GM13976 (cell line): ENCODE measurements around the gene RAB11A.

Experiments
- DNase-seq: peaks from one replicate; pipeline ENCODE4 v3.0.0; 2012; ENCODE audit warnings: low spot score
- in situ Hi-C: fragments of 300-500 bp; cut with MboI; formaldehyde crosslinking; loops from one replicate; pipeline ENCODE4 v1.12.0; 2022; ENCODE audit warnings: low sequenced_read_pairs, mixed read lengths, inconsistent platforms; ENCODE audit not compliant: unreplicated experiment
- TF ChIP-seq, protein P1 (sequence below): IDR thresholded peaks from 2 replicates; pipeline ENCODE4 v1.5.1; 2012; ENCODE audit warnings: borderline replicate concordance, mild to moderate bottlenecking; ENCODE audit not compliant: insufficient read depth; ENCODE audit errors: extremely low read depth, missing control alignments, control extremely low read depth

RAB11A gene

DNA sequence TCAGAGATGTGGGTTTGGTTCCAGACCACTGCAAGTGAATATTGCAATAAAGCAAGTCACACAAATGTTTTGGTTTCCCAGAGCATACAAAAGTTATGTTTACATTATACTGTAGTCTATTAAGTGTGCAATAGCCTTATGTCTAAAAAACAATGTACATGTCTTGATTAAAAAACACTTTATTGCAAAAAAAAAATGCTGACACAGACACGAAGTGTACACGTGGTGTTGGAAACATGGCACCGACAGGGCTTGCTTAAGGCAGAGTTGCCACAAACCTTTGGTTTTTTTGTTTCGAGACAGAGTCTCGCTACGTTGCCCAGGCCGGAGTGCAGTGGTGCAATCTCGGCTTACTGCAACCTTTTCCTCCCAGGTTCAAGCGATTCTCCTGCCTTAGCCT is 50.1 kb downstream of the RAB11A start:
- DNase-seq: no peak
- TF ChIP-seq, protein P1, sequence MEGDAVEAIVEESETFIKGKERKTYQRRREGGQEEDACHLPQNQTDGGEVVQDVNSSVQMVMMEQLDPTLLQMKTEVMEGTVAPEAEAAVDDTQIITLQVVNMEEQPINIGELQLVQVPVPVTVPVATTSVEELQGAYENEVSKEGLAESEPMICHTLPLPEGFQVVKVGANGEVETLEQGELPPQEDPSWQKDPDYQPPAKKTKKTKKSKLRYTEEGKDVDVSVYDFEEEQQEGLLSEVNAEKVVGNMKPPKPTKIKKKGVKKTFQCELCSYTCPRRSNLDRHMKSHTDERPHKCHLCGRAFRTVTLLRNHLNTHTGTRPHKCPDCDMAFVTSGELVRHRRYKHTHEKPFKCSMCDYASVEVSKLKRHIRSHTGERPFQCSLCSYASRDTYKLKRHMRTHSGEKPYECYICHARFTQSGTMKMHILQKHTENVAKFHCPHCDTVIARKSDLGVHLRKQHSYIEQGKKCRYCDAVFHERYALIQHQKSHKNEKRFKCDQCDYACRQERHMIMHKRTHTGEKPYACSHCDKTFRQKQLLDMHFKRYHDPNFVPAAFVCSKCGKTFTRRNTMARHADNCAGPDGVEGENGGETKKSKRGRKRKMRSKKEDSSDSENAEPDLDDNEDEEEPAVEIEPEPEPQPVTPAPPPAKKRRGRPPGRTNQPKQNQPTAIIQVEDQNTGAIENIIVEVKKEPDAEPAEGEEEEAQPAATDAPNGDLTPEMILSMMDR: no peak
- in situ Hi-C loops: no loop called here

DNA sequence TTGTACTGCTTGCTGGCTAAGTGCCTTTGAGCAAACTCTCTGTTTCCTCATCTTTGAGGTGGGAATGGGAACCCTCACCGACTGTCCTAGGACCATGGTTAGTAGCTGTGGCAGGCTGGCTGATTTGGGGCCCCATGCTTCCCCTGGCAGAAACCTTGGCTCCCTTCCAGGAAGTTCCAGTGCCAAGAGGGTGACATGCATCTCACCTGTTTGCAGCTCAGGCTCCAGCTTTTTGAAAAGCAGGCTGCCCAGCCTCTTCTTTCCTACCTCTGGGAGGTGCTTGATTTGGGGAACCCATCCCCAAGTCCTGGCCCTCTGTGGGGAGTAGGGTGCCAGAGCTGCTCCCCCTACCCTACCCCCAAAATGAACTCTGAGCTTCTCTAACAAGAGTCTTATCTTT is 50.8 kb downstream of the RAB11A start:
- no peak for DNase-seq
- TF ChIP-seq, protein P1: no peak
- in situ Hi-C loops: no loop called here

DNA sequence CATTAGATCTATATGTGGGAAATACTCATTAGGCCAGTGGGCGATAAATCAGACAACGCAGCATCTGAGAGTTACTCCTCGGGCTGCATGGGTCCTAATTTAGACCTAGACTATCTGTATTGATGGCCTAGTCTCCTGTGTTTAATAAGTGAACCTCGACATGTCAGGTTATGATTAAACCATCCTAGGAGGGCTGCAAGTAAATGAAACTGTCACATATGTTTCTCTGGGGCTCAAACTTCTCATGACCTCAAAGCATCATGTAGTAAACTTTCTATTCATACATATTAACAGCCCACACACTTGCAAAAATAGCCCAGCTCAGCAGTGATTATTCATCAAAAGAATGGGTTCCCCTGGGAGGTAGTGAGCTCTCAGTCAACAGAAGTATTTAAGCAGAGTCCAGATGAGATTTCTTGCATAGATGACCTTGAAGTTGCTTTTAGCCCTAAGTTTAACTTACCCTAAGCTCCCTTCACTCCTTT is 51.6 kb downstream of the RAB11A start:
- TF ChIP-seq, protein P1: no peak
- in situ Hi-C loops: no loop called here
- peak; percentile 80 for DNase-seq

DNA sequence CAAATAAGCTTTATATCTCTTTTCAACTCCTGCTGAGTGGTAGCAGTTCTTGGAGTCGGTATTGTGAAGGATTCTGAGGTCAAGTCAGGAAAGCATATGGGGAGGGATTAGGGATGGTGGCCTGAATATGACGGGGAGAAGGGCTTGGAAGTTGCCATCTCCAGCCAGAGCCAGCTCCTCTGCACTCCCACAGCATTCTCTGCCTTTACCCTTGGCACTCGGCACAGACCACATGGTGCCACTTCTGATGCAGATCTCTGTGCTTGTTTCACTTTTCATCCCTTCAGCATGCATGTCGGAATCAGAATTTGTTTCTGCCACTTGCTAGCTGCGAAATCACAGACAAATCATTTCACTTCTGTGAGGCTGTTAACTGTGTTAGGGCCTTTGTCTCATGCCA is 52.5 kb downstream of the RAB11A start:
- DNase-seq: no peak
- in situ Hi-C loops: no loop called here
- TF ChIP-seq, protein P1: no peak

DNA sequence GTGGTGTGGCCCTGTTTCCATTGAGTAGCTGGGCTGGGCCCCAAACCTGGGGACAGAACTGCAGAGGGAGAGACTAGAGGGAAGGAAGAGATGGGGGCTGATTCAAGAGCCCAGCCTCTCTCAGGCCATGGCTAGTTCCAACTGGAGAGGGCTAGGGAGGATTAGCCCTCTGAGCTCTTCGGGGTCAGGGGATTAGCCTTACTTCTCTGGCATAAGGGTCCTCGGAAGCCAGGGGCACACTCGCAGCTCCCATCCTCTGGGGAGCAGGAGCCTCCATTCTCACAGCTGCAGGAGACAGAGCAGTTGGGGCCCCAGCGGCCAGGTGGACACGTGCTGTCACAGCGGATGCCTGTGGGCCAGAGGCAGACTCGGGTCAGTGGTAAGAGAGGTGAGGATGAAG is 53.3 kb downstream of the RAB11A start:
- in situ Hi-C loops: no loop called here
- no peak for DNase-seq
- TF ChIP-seq, protein P1: no peak

DNA sequence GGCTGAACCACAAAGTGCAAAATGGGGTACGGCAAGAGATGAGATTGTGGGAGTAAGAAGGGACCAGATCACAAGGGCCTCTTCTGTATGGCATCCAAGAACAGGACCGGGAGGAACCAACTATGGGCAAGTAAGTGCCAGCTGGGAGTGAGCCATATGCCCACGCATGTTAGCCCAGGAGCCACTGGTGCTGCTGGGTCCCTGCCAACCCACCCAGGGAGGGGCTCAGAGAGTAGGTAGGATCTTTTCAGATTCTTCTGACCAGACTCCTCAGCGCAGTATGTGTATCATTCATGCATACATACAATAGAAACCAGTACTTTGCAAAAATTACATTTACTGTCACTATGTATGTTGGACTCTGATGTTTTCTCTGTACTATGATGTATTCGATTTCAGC is 54.0 kb downstream of the RAB11A start:
- TF ChIP-seq, protein P1: no peak
- DNase-seq: no peak
- in situ Hi-C loops: no loop called here

DNA sequence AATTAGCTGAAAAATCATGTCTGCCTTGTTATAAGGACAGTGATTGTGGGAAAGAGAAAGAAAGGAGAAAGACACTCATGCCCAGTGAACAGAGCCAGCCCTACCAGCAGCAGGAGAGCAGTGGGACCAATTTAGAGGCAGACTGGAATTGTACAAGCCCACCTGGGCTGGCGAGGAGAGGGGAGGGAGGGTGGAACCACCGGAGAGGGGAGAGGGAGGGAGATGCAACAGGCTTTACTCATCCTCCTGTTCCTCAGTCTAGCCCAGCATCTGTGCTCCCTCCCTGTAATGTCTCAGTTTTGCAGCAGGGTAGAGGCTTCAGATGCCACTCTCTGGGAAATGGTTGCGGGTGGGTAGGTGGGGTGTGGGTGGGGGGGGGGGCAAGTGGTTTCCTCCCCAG is 54.7 kb downstream of the RAB11A start:
- TF ChIP-seq, protein P1: no peak
- no peak for DNase-seq
- in situ Hi-C loops: no loop called here
